GM12801 (cell line): ENCODE data around the gene MAGI2.

Source experiments
- CTCF ChIP-seq: IDR thresholded peaks from one replicate; pipeline ENCODE4 v1.5.1; 2011; ENCODE audit warnings: control low read depth; ENCODE audit not compliant: insufficient read length; ENCODE audit errors: extremely low read depth

Gene MAGI2

DNA sequence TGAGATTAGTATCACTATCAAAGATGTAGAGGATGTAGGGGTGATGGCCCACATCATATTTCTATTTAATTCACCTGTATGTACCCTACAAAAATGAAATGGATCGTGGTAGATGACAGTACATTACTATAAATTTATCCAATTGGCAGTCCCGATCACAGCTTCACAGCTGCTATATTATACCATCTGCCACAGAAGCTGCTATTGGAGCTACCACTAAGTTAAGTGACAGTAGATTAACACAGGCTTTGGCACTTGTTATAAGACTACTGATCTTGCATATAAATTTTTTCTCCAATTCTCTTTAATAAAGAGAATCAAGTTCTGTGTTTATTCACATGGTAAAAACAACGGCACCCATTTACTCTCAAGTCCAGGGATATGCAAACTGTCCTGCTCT lies 24.9 kb upstream of the MAGI2 start:
- no peak for TF ChIP-seq CTCF

GRCh38 chr7:79475455-79475854 lies 22.0 kb upstream of the MAGI2 start:
- TF ChIP-seq CTCF = no peak

GRCh38 chr7:79471699-79472098 lies 18.2 kb upstream of the MAGI2 start:
- no peak for TF ChIP-seq CTCF

DNA sequence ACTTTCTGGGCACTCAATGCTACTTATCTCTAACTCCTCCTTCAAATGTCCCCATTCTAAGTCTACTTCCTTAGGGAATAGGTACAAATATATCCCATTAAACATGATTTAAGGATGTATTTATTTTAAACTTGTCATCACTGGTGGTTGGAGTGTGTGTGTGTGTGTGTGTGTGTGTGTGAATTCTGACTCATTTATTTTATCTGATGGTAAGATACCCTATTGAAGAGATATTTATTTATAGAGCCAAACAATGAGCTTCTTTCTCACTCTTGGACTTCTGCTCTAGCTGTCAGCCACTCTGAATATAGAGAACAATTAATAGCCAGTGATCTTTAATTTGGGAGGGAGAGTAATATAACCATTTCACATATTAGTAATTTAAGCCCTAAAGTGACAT lies 17.8 kb upstream of the MAGI2 start:
- TF ChIP-seq CTCF = no peak

GRCh38 chr7:79465551-79465950 lies 12.1 kb upstream of the MAGI2 start:
- TF ChIP-seq CTCF = no peak

DNA sequence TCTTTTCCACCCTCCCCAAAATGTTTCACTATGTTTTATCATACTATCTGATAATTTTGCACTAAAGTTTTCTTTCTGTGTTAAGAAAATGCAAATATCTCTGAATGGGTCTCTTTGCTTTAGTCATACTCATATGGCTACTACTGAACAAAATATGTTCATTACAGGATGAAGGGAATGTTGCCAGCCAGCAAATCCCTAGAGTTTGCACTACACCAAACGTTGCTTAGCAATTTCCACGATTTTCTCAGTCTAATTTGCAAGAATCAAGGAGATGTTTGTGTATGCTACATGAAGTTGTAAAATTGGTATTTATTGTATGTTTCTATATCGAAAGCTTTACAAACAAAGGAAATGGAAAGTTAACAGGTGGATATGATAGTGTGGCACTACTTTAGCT lies 10.6 kb upstream of the MAGI2 start:
- TF ChIP-seq CTCF = no peak

DNA sequence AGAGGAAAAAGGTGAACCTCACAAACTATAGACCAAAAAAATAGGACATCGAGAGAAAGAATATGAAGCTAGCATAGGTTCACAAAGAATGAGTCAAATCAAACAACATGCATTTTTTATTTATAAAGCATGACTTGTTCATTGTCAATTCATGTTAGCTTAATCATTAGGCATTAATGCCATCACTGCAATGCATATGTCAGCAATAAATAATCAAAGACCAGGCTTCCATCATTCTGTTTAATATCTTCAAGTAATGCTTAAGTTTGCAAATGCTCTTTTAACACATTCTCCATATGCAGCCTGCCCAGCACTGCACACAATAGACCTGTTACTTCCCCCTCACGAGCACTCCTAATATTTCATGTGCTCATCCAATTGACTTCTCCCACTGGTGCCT lies 8.9 kb upstream of the MAGI2 start:
- no peak for TF ChIP-seq CTCF

DNA sequence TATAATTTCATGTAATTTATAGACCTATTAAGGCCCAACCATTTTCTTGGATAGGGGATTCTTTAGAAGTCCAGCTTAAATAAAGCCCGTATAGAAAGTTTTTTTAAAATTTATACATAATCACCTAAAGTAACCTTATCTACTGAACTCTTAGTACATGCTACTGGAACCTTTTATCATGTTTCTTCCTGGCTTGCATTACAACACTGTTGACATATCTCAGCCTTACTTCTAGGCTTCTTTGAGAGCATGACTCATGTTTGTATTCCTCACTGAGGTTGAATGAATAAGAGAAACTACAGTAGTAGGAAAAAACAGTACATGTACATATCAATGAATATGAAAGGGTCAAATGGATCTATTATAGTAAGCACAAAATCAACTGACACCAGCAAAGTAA lies 8.2 kb upstream of the MAGI2 start:
- TF ChIP-seq CTCF = no peak
